ENCODE data around the gene SUMF1. TPM values are rescaled to one million over a fixed set of nuclear protein-coding genes. Genes with fewer than 3 reads are reported as not detected.
A peak's percentile ranks its signal among the peaks of the same experiment; 100 is the strongest.

Gene SUMF1
- total and polyA plus RNA-seq, 4 donors: 23.3 to 35.8 (median 28.4) TPM

- peak overlapping the region; percentile 8 to 43 for H3K27ac ChIP-seq (ENCODE audit: low read depth in 1 of 2, low read length in 2 of 2)
- ATAC-seq (ENCODE audit: low FRiP score): peak; percentile 89
- intact Hi-C loops (cut with DNase I): loop anchor here (5.0 kb wide), 2 partner anchors 48 to 58 kb away; no protein-coding TSS in a partner anchor
Observed at GRCh38 chr3:4474683-4475490, 7.8 kb upstream of the SUMF1 start.

GRCh38 chr3:4472766-4473165 is 5.7 kb upstream of the SUMF1 start:
- intact Hi-C loops (cut with DNase I): loop anchor here in 1 of 2 donors (5.0 kb wide), 1 partner anchor 45 kb away; no protein-coding TSS in a partner anchor
- 93 to 100% methylated on average over 2 of the region's 2 CpGs for WGBS, 2 donors
- no peaks in the 10 kb centered on the region for H3K36me3 ChIP-seq (ENCODE audit: control insufficient read depth in 1 of 2, insufficient read depth in 2 of 2, low read length in 1 of 2)
- H3K27ac ChIP-seq (ENCODE audit: low read depth in 1 of 2, low read length in 2 of 2): no peak overlapping the region
- H3K4me3 ChIP-seq (ENCODE audit: low read length in 2 of 2): no peak overlapping the region
- DNase-seq (no peak), ATAC-seq (ENCODE audit: low FRiP score) (no peak)
- no peaks in the 10 kb centered on the region for H3K9me3 ChIP-seq (ENCODE audit: control insufficient read depth, low read length)
- no peaks in the 10 kb centered on the region for H3K27me3 ChIP-seq (ENCODE audit: control insufficient read depth in 1 of 2, insufficient read depth in 2 of 2, low read length in 1 of 2)
- H3K4me1 ChIP-seq (ENCODE audit: control insufficient read depth in 1 of 2, insufficient read depth in 2 of 2, low read length in 2 of 2): no peaks in the 10 kb centered on the region

More at GRCh38 chr3:4474683-4475490, 7.8 kb upstream of the SUMF1 start:
- H3K36me3 ChIP-seq (ENCODE audit: control insufficient read depth in 1 of 2, insufficient read depth in 2 of 2, low read length in 1 of 2): no peaks in the 10 kb centered on the region
- no peaks in the 10 kb centered on the region for H3K4me1 ChIP-seq (ENCODE audit: control insufficient read depth in 1 of 2, insufficient read depth in 2 of 2, low read length in 2 of 2)
- WGBS, 2 donors: 34% methylated on average over 7 of the region's 7 CpGs
- no peaks in the 10 kb centered on the region for H3K9me3 ChIP-seq (ENCODE audit: control insufficient read depth, low read length)
- no peak overlapping the region for H3K4me3 ChIP-seq (ENCODE audit: low read length in 2 of 2)
- peak in 1 of 2 donors; percentile 78 for DNase-seq
- no peaks in the 10 kb centered on the region for H3K27me3 ChIP-seq (ENCODE audit: control insufficient read depth in 1 of 2, insufficient read depth in 2 of 2, low read length in 1 of 2)

DNA sequence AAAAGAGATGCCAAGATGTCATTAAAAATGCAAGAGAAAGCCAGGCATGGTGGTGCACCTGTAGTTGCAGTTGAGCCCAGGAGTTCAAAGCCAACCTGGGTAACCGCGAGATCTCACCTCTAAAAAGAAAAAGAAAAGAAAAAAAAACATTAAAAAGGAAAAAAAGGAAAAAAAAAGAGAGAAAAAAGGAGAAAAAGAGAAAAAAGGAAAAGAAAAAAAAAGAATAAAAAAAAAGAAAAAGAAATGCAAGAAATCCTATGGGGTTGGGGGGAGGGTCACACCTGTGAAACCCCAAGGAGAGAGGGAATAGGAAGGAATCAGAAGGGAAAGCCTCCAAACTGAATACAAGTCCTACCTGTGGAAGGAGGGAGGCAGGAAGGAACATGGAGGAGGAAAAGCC is 5.2 kb upstream of the SUMF1 start:
- 97 to 100% methylated on average over 2 of the region's 2 CpGs for WGBS, 2 donors
- Histone ChIP-seq H3K9me3 (ENCODE audit: control insufficient read depth, low read length) (no peaks in the 10 kb centered on the region), H3K4me3 (ENCODE audit: low read length in 2 of 2) (no peak overlapping the region), H3K36me3 (ENCODE audit: control insufficient read depth in 1 of 2, insufficient read depth in 2 of 2, low read length in 1 of 2) (no peaks in the 10 kb centered on the region), H3K27ac (ENCODE audit: low read depth in 1 of 2, low read length in 2 of 2) (no peak overlapping the region), H3K4me1 (ENCODE audit: control insufficient read depth in 1 of 2, insufficient read depth in 2 of 2, low read length in 2 of 2) (no peaks in the 10 kb centered on the region), H3K27me3 (ENCODE audit: control insufficient read depth in 1 of 2, insufficient read depth in 2 of 2, low read length in 1 of 2) (no peaks in the 10 kb centered on the region)
- ATAC-seq (ENCODE audit: low FRiP score) (no peak), DNase-seq (no peak)
- intact Hi-C loops (cut with DNase I): loop anchor here in 1 of 2 donors (5.0 kb wide), 1 partner anchor 45 kb away; no protein-coding TSS in a partner anchor

GRCh38 chr3:4471907-4472306 is 4.8 kb upstream of the SUMF1 start:
- 8 to 17% methylated on average over 1 of the region's 1 CpG for WGBS, 2 donors
- H3K27me3 ChIP-seq (ENCODE audit: control insufficient read depth in 1 of 2, insufficient read depth in 2 of 2, low read length in 1 of 2): no peaks in the 10 kb centered on the region
- intact Hi-C loops (cut with DNase I): loop anchor here in 1 of 2 donors (5.0 kb wide), 1 partner anchor 45 kb away; no protein-coding TSS in a partner anchor
- H3K27ac ChIP-seq (ENCODE audit: low read depth in 1 of 2, low read length in 2 of 2): no peak overlapping the region
- H3K36me3 ChIP-seq (ENCODE audit: control insufficient read depth in 1 of 2, insufficient read depth in 2 of 2, low read length in 1 of 2): no peaks in the 10 kb centered on the region
- DNase-seq (no peak), ATAC-seq (ENCODE audit: low FRiP score) (no peak)
- H3K4me3 ChIP-seq (ENCODE audit: low read length in 2 of 2): no peak overlapping the region
- H3K9me3 ChIP-seq (ENCODE audit: control insufficient read depth, low read length): no peaks in the 10 kb centered on the region
- H3K4me1 ChIP-seq (ENCODE audit: control insufficient read depth in 1 of 2, insufficient read depth in 2 of 2, low read length in 2 of 2): no peaks in the 10 kb centered on the region

GRCh38 chr3:4467522-4467867 is 426 bp upstream of the SUMF1 start:
- intact Hi-C loops (cut with DNase I): no loop called here
- Histone ChIP-seq H3K9me3 (ENCODE audit: control insufficient read depth, low read length) (no peaks in the 10 kb centered on the region), H3K4me3 (ENCODE audit: low read length in 2 of 2) (peak overlapping the region in 1 of 2 donors; percentile 75), H3K4me1 (ENCODE audit: control insufficient read depth in 1 of 2, insufficient read depth in 2 of 2, low read length in 2 of 2) (no peaks in the 10 kb centered on the region), H3K27ac (ENCODE audit: low read depth in 1 of 2, low read length in 2 of 2) (no peak overlapping the region), H3K36me3 (ENCODE audit: control insufficient read depth in 1 of 2, insufficient read depth in 2 of 2, low read length in 1 of 2) (no peaks in the 10 kb centered on the region), H3K27me3 (ENCODE audit: control insufficient read depth in 1 of 2, insufficient read depth in 2 of 2, low read length in 1 of 2) (no peaks in the 10 kb centered on the region)
- ATAC-seq (ENCODE audit: low FRiP score) (no peak), DNase-seq (no peak)
- 64% methylated on average over 13 of the region's 13 CpGs for WGBS, 2 donors

DNA sequence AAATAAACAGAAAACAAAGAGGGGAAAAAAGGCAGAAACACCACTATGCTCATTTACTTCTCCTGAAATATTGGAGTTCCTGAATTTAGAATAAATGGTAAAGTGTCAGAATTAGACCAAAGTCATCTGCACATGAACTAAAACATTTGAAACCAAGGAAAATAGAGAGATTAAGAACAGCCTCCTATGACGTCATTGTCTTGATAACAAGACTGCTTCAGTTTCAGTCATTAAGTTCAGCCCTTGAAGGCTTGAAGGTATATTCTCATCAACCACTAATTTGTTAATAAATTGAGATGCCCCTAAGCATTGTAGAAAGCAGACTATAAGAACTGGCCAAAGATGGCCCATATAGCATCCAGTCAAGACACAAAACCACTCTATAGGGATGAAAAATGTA is 2.5 kb downstream of the SUMF1 start:
- WGBS, 2 donors: 40 to 56% methylated on average over 1 of the region's 1 CpG
- Histone ChIP-seq H3K27me3 (ENCODE audit: control insufficient read depth in 1 of 2, insufficient read depth in 2 of 2, low read length in 1 of 2) (no peaks in the 10 kb centered on the region), H3K9me3 (ENCODE audit: control insufficient read depth, low read length) (no peaks in the 10 kb centered on the region), H3K4me3 (ENCODE audit: low read length in 2 of 2) (no peak overlapping the region), H3K27ac (ENCODE audit: low read depth in 1 of 2, low read length in 2 of 2) (no peak overlapping the region), H3K4me1 (ENCODE audit: control insufficient read depth in 1 of 2, insufficient read depth in 2 of 2, low read length in 2 of 2) (no peaks in the 10 kb centered on the region), H3K36me3 (ENCODE audit: control insufficient read depth in 1 of 2, insufficient read depth in 2 of 2, low read length in 1 of 2) (no peaks in the 10 kb centered on the region)
- no peak for ATAC-seq (ENCODE audit: low FRiP score)
- intact Hi-C loops (cut with DNase I): no loop called here
- DNase-seq: no peak

GRCh38 chr3:4462369-4463040 is 4.6 kb downstream of the SUMF1 start:
- 88 to 89% methylated on average over 3 of the region's 3 CpGs for WGBS, 2 donors
- Histone ChIP-seq H3K4me3 (ENCODE audit: low read length in 2 of 2) (no peak overlapping the region), H3K27ac (ENCODE audit: low read depth in 1 of 2, low read length in 2 of 2) (no peak overlapping the region), H3K9me3 (ENCODE audit: control insufficient read depth, low read length) (no peaks in the 10 kb centered on the region), H3K36me3 (ENCODE audit: control insufficient read depth in 1 of 2, insufficient read depth in 2 of 2, low read length in 1 of 2) (no peaks in the 10 kb centered on the region), H3K27me3 (ENCODE audit: control insufficient read depth in 1 of 2, insufficient read depth in 2 of 2, low read length in 1 of 2) (no peaks in the 10 kb centered on the region), H3K4me1 (ENCODE audit: control insufficient read depth in 1 of 2, insufficient read depth in 2 of 2, low read length in 2 of 2) (no peaks in the 10 kb centered on the region)
- no peak for DNase-seq
- intact Hi-C loops (cut with DNase I): no loop called here
- no peak for ATAC-seq (ENCODE audit: low FRiP score)

- DNase-seq: no peak
Observed at GRCh38 chr3:4461468-4462090, 5.5 kb downstream of the SUMF1 start.

More at GRCh38 chr3:4461468-4462090, 5.5 kb downstream of the SUMF1 start:
- no peak overlapping the region for H3K27ac ChIP-seq (ENCODE audit: low read depth in 1 of 2, low read length in 2 of 2)
- 59 to 65% methylated on average over 2 of the region's 2 CpGs for WGBS, 2 donors
- H3K36me3 ChIP-seq (ENCODE audit: control insufficient read depth in 1 of 2, insufficient read depth in 2 of 2, low read length in 1 of 2): no peaks in the 10 kb centered on the region
- intact Hi-C loops (cut with DNase I): no loop called here
- H3K4me1 ChIP-seq (ENCODE audit: control insufficient read depth in 1 of 2, insufficient read depth in 2 of 2, low read length in 2 of 2): no peaks in the 10 kb centered on the region
- H3K4me3 ChIP-seq (ENCODE audit: low read length in 2 of 2): no peak overlapping the region
- H3K9me3 ChIP-seq (ENCODE audit: control insufficient read depth, low read length): no peaks in the 10 kb centered on the region
- ATAC-seq (ENCODE audit: low FRiP score): no peak
- H3K27me3 ChIP-seq (ENCODE audit: control insufficient read depth in 1 of 2, insufficient read depth in 2 of 2, low read length in 1 of 2): no peaks in the 10 kb centered on the region

Data from aorta (tissue), 5 donors.